H1 (cell line): ENCODE results near the gene YTHDC2. TPM values are rescaled to one million over a fixed set of nuclear protein-coding genes. Genes with fewer than 3 reads are reported as not detected.

Source experiments
- CTCF ChIA-PET: fragments of 300-600 bp; sonication (Branson Sonifier 250); formaldehyde crosslinking; loops from one replicate; lab custom pipeline; 2021; ENCODE audit not compliant: partially characterized antibody; lab: Charles Lee
- POLR2A ChIA-PET: fragments of 300-600 bp; sonication (Branson Sonifier 250); formaldehyde crosslinking; loops from one replicate; lab custom pipeline; 2021; ENCODE audit warnings: inconsistent platforms; ENCODE audit not compliant: partially characterized antibody; lab: Charles Lee
- DNase-seq, 2 experiments: peaks; one replicate each; pipeline versions ENCODE4 v3.0.0 to v3.0.0-alpha.2; 2010 to 2022; ENCODE audit warnings: low spot score in 2 of 2, low read depth in 1 of 2, mixed read lengths in 1 of 2
- FAIRE-seq: peaks from 2 replicates; lab custom pipeline; 2011; peaks lifted over from hg19 to GRCh38; lab: Jason Lieb, UNC
- H2AFZ ChIP-seq: 2 replicates; pipeline ENCODE4 v1.8.1; 2012; ENCODE audit warnings: low read length, inconsistent platforms
- H2AK5ac ChIP-seq: 2 replicates; pipeline ENCODE4 v1.6.1; 2013; ENCODE audit warnings: low read depth, low read length
- H2BK120ac ChIP-seq: replicated peaks from 2 replicates; pipeline ENCODE3; 2013; ENCODE audit warnings: low read depth, low read length, inconsistent platforms
- H2BK12ac ChIP-seq: 2 replicates; pipeline ENCODE4 v1.6.1; 2013; ENCODE audit warnings: low read depth, low read length
- H2BK15ac ChIP-seq: 2 replicates; pipeline ENCODE4 v1.6.1; 2013; ENCODE audit warnings: low read length
- H2BK20ac ChIP-seq: 2 replicates; pipeline ENCODE4 v1.6.1; 2013; ENCODE audit warnings: low read length
- H2BK5ac ChIP-seq: 2 replicates; pipeline ENCODE4 v1.6.1; 2013; ENCODE audit warnings: low read depth, low read length
- H3K14ac ChIP-seq: 2 replicates; pipeline ENCODE4 v1.6.1; 2013; ENCODE audit warnings: inconsistent platforms; ENCODE audit not compliant: insufficient read length
- H3K18ac ChIP-seq: 2 replicates; pipeline ENCODE4 v1.6.1; 2013; ENCODE audit warnings: low read length; ENCODE audit errors: extremely low read depth
- H3K23ac ChIP-seq: 2 replicates; pipeline ENCODE4 v1.6.1; 2013; ENCODE audit warnings: inconsistent platforms; ENCODE audit not compliant: insufficient read length
- H3K23me2 ChIP-seq: 2 replicates; pipeline ENCODE4 v1.6.1; 2013; ENCODE audit warnings: low read depth, low read length
- H3K27ac ChIP-seq: 2 replicates; pipeline ENCODE4 v1.6.1; 2011; ENCODE audit warnings: low read depth, low read length, inconsistent platforms
- H3K27me3 ChIP-seq, 4 experiments: replicated peaks in 1 of 4; 1 replicate in 1 of 4; 2 replicates in 3 of 4; pipeline versions ENCODE4 v1.6.1 to v1.8.1; 2011 to 2013; ENCODE audit warnings: low read length in 3 of 4, mild to moderate bottlenecking in 3 of 4, inconsistent platforms in 2 of 4, mixed read lengths in 2 of 4, moderate library complexity in 1 of 4; ENCODE audit not compliant: control insufficient read depth in 3 of 4, insufficient read depth in 3 of 4; ENCODE audit errors: extremely low read depth in 1 of 4
- H3K36me3 ChIP-seq, 4 experiments: 2 replicates each; pipeline versions ENCODE4 v1.6.1 to v1.8.1; 2011 to 2013; ENCODE audit warnings: mild to moderate bottlenecking in 4 of 4, low read length in 3 of 4, moderate library complexity in 2 of 4, control low read depth in 1 of 4, inconsistent platforms in 1 of 4; ENCODE audit not compliant: insufficient read depth in 4 of 4, control insufficient read depth in 2 of 4
- H3K4ac ChIP-seq: replicated peaks from 2 replicates; pipeline ENCODE3; 2013; ENCODE audit warnings: low read length, low read depth, mixed read lengths, inconsistent platforms; ENCODE audit not compliant: insufficient read length
- H3K4me1 ChIP-seq, 4 experiments: replicated peaks in 1 of 4; 1 replicate in 1 of 4; 2 replicates in 3 of 4; pipeline versions ENCODE4 v1.6.1 to v1.8.1; 2011 to 2013; ENCODE audit warnings: low read length in 3 of 4, inconsistent platforms in 2 of 4, mixed read lengths in 1 of 4; ENCODE audit not compliant: insufficient read depth in 4 of 4, control insufficient read depth in 3 of 4
- H3K4me2 ChIP-seq, 2 experiments: 2 replicates each; pipeline versions ENCODE4 v1.6.1 to v1.8.1; 2011 to 2013; ENCODE audit warnings: low read depth in 2 of 2, low read length in 2 of 2, control low read depth in 1 of 2, inconsistent platforms in 1 of 2, mild to moderate bottlenecking in 1 of 2; ENCODE audit not compliant: insufficient read depth in 1 of 2
- H3K4me3 ChIP-seq, 4 experiments: fragments of 200-600, 300-600 bp in 1 of 4; sonication (generic), shearing (Covaris generic), sonication (Bioruptor Twin) in 1 of 4; 2 replicates each; pipeline versions ENCODE4 v1.5.1 to v1.8.1; 2011 to 2016; ENCODE audit warnings: low read length in 4 of 4, low read depth in 3 of 4, control low read depth in 2 of 4, inconsistent platforms in 2 of 4, mild to moderate bottlenecking in 2 of 4, mixed read lengths in 1 of 4, moderate library complexity in 1 of 4; ENCODE audit not compliant: insufficient read depth in 2 of 4; ENCODE audit errors: extremely low read depth in 1 of 4
- H3K56ac ChIP-seq: replicated peaks from 2 replicates; pipeline ENCODE3; 2013; ENCODE audit warnings: low read depth, mild to moderate bottlenecking, mixed read lengths, low read length, inconsistent platforms; ENCODE audit not compliant: insufficient read length
- H3K79me1 ChIP-seq: 2 replicates; pipeline ENCODE4 v1.6.1; 2013; ENCODE audit warnings: low read depth, low read length, control low read depth
- H3K79me2 ChIP-seq, 2 experiments: 2 replicates each; pipeline versions ENCODE4 v1.6.1 to v1.8.1; 2012 to 2013; ENCODE audit warnings: low read length in 2 of 2, mild to moderate bottlenecking in 2 of 2, inconsistent platforms in 1 of 2; ENCODE audit not compliant: insufficient read depth in 2 of 2, control insufficient read depth in 1 of 2
- H3K9ac ChIP-seq, 4 experiments: replicated peaks in 1 of 4; 1 replicate in 1 of 4; 2 replicates in 3 of 4; pipeline versions ENCODE4 v1.6.1 to v1.8.1; 2011 to 2013; ENCODE audit warnings: low read depth in 3 of 4, low read length in 3 of 4, control low read depth in 2 of 4, mild to moderate bottlenecking in 2 of 4, moderate library complexity in 2 of 4, inconsistent platforms in 1 of 4; ENCODE audit errors: extremely low read depth in 1 of 4
- H3K9me3 ChIP-seq, 2 experiments: 2 replicates each; pipeline versions ENCODE4 v1.6.1 to v1.8.1; 2012 to 2013; ENCODE audit warnings: mild to moderate bottlenecking in 2 of 2, moderate library complexity in 2 of 2, control low read depth in 1 of 2, inconsistent platforms in 1 of 2, low read depth in 1 of 2, low read length in 1 of 2, mixed read lengths in 1 of 2; ENCODE audit not compliant: insufficient read depth in 2 of 2
- H4K20me1 ChIP-seq, 2 experiments: replicated peaks in 1 of 2; 2 replicates each; pipeline versions ENCODE3 to v1.8.1; 2011 to 2013; ENCODE audit warnings: inconsistent platforms in 2 of 2, low read length in 2 of 2, mild to moderate bottlenecking in 1 of 2; ENCODE audit not compliant: insufficient read depth in 2 of 2, control insufficient read depth in 1 of 2
- H4K5ac ChIP-seq: 2 replicates; pipeline ENCODE4 v1.6.1; 2013; ENCODE audit warnings: low read length, low read depth, mixed read lengths, inconsistent platforms; ENCODE audit not compliant: insufficient read length
- H4K8ac ChIP-seq: 2 replicates; pipeline ENCODE4 v1.8.0; 2013; ENCODE audit warnings: mild to moderate bottlenecking, moderate library complexity, low read length, inconsistent platforms; ENCODE audit not compliant: insufficient read depth; ENCODE audit errors: extremely low read depth
- H4K91ac ChIP-seq: replicated peaks from 2 replicates; pipeline ENCODE3; 2013; ENCODE audit warnings: low read length, mixed read lengths, inconsistent platforms; ENCODE audit not compliant: insufficient read length
- RFX5 ChIP-seq: IDR thresholded peaks from 2 replicates; pipeline ENCODE4 v1.6.1; 2011; ENCODE audit warnings: low read depth, low read length, improper control_type of control experiment, borderline replicate concordance
- TBP ChIP-seq: IDR thresholded peaks from 2 replicates; pipeline ENCODE4 v1.6.1; 2011; ENCODE audit warnings: low read depth, low read length, improper control_type of control experiment
- WGBS, 2 experiments: shearing (Covaris generic) in 1 of 2; methylation state at CpG; one replicate each; pipeline versions ENCODE4 v1.1.6 to v1.1.7; 2013 to 2015; ENCODE audit warnings: low lambda C conversion rate in 2 of 2, mixed read lengths in 2 of 2, inconsistent platforms in 1 of 2, low coverage in 1 of 2, missing lambda C conversion rate in 1 of 2; ENCODE audit not compliant: insufficient replicate concordance in 2 of 2, insufficient coverage in 1 of 2, insufficient read length in 1 of 2; ENCODE audit errors: extremely low coverage in 1 of 2, missing lambda C conversion rate in 1 of 2; 5-methylcytosine and 5-hydroxymethylcytosine counted together
- polyA plus RNA-seq, 7 experiments: library from polyadenylated mRNA; depleted of rRNA in 3 of 7; stranded (reverse) in 5 of 7; unstranded in 2 of 7; fragments of >200 nt in 5 of 7; fragments of 200-250 nt in 2 of 7; gene quantifications; 1 replicate in 5 of 7; 2 replicates in 1 of 7; 4 replicates in 1 of 7; pipeline versions ENCODE4 v1.2.1 to v1.2.3, GENCODE V29; 2011 to 2013; ENCODE audit warnings: missing spikeins in 2 of 7, mixed read lengths in 2 of 7
- total RNA-seq: library from RNA; stranded (reverse); fragmentation: NEBNext Ultra II Directional; extraction: Animal tissue kit (Norgen Biotek cat#: 25700); gene quantifications from 2 replicates; pipeline ENCODE4 v1.2.1, GENCODE V29; 2021

YTHDC2 gene
- total and polyA plus RNA-seq, 2 of the 8 experiments (the other 6 are each of a cell fraction or from before 2014, with no cell fraction given) = 4.3 to 20.1 TPM

DNA sequence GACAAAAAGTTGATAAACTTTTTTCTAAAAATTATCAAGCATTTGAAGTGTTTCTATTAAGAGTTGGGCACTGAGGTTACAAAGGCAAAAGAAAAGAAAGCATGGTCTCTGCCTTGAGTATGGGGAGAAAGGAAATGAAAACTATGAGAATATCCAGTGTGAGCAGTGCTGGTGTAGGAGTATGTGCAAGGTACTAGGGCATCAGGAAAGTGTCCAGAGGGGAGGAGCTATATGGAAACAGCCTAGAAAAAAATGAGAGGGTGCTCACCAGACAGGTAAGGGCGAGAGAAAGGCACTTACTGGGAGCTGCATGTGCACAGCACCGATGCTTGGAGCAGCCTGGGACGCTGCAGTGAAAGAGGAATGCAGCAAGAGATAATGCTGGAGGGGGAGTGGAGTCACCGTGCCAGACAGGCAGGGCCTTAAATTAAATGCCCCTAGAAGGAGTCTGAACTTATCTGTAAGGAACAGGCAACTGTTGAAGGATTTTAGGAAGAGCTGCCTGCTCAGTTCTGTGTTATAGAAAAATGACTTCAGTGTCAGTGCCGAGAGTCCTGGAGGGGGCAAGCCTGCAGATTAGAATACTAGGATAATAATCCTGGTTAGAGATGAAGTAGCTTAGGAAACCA lies 39.3 kb upstream of the YTHDC2 start:
- H2BK12ac ChIP-seq = no peak overlapping the region
- H3K9me3 ChIP-seq = peaks cover 10 to 17% of the 10 kb centered on the region in 2 experiments; a peak in 3 of 4 replicates
- CTCF ChIA-PET = interaction anchor here (1.1 to 1.5 kb wide), 2 partner anchors 17 to 80 kb away, joined by 3 to 6 read pairs; no protein-coding TSS in a partner anchor
- H3K4me3 ChIP-seq = no peak overlapping the region
- no peaks in the 10 kb centered on the region for H3K79me1 ChIP-seq
- no peak overlapping the region for H3K4ac ChIP-seq
- H2AFZ ChIP-seq = no peak overlapping the region
- POLR2A ChIA-PET = interaction anchor here (0.9 kb wide), 1 partner anchor 10 kb away, joined by 3 read pairs; no protein-coding TSS in a partner anchor
- no peak overlapping the region for H3K27ac ChIP-seq
- no peak overlapping the region for H2BK15ac ChIP-seq
- no peak overlapping the region for H3K9ac ChIP-seq
- TF ChIP-seq TBP = no peak
- TF ChIP-seq RFX5 = no peak
- TF ChIP-seq, all 59 proteins: peak for 0
- no peak overlapping the region for H3K14ac ChIP-seq
- H3K23ac ChIP-seq = no peak overlapping the region
- no peak overlapping the region for H3K18ac ChIP-seq
- no peak for DNase-seq
- no peaks in the 10 kb centered on the region; a peak in 1 of 8 replicates for H3K36me3 ChIP-seq
- H2BK120ac ChIP-seq = no peak overlapping the region
- H3K56ac ChIP-seq = no peak overlapping the region
- no peak for FAIRE-seq
- H3K79me2 ChIP-seq = no peaks in the 10 kb centered on the region
- no peak overlapping the region for H2BK5ac ChIP-seq
- no peak overlapping the region for H4K91ac ChIP-seq
- peaks cover 0 to 1% (median 0%) of the 10 kb centered on the region in 4 experiments; a peak in 1 of 7 replicates for H3K27me3 ChIP-seq
- H2AK5ac ChIP-seq = no peak overlapping the region
- no peak overlapping the region for H4K5ac ChIP-seq
- H3K23me2 ChIP-seq = no peaks in the 10 kb centered on the region
- no peak overlapping the region for H4K8ac ChIP-seq
- no peak overlapping the region for H3K4me2 ChIP-seq
- peaks cover 0 to 2% (median 0%) of the 10 kb centered on the region in 4 experiments; a peak in 2 of 7 replicates for H3K4me1 ChIP-seq
- no peak overlapping the region for H2BK20ac ChIP-seq
- 76% methylated on average over 5 of the region's 5 CpGs; no CpG with 5 or more reads in 1 of the 2 experiments for WGBS, 2 experiments
- H4K20me1 ChIP-seq = no peaks in the 10 kb centered on the region
